SH-SY5Y (cell line): ENCODE data around the gene KCNN3.

Experiments used
- GATA2 ChIP-seq: IDR thresholded peaks from 2 replicates; pipeline ENCODE4 v1.6.1; 2011; ENCODE audit warnings: mild to moderate bottlenecking, low read depth, low read length
- GATA3 ChIP-seq: IDR thresholded peaks from 2 replicates; pipeline ENCODE4 v1.6.1; 2011; ENCODE audit warnings: low read depth, mild to moderate bottlenecking, low read length, moderate library complexity

- TF ChIP-seq GATA3 (no peak), GATA2 (no peak)
Observed at GRCh38 chr1:154745286-154745731, 124.8 kb downstream of the KCNN3 start.
